GM18517 (cell line): Measurements from ENCODE around the gene TRIAP1.

Source experiments
- ATAC-seq: cut with Tn5 transposase; IDR thresholded peaks from one replicate; pipeline ENCODE4 v1.9.1; 2021; ENCODE audit warnings: mild to moderate bottlenecking, moderate library complexity; ENCODE audit not compliant: unreplicated experiment

Gene TRIAP1

GRCh38 chr12:120394483-120395367 is 51.5 kb downstream of the TRIAP1 start:
- ATAC-seq, result no peak
